HG03280 (cell line): ENCODE measurements around the gene SLC22A4.
A peak's percentile ranks its signal among the peaks of the same experiment; 100 is the strongest.

Source experiments
- ATAC-seq: cut with Tn5 transposase; IDR thresholded peaks from one replicate; pipeline ENCODE4 v1.9.1; 2021; ENCODE audit warnings: mild to moderate bottlenecking, moderate library complexity; ENCODE audit not compliant: unreplicated experiment

The SLC22A4 gene

GRCh38 chr5:132261881-132262845 is 32.0 kb upstream of the SLC22A4 start:
- ATAC-seq, result no peak

- ATAC-seq, result no peak
Measured at GRCh38 chr5:132262882-132263547, 31.2 kb upstream of the SLC22A4 start.

GRCh38 chr5:132263548-132264261 is 30.5 kb upstream of the SLC22A4 start:
- no peak for ATAC-seq

- no peak for ATAC-seq
Measured at GRCh38 chr5:132264546-132265335, 29.5 kb upstream of the SLC22A4 start.

GRCh38 chr5:132265336-132266030 is 28.7 kb upstream of the SLC22A4 start:
- ATAC-seq, result no peak

- ATAC-seq, result no peak
Measured at GRCh38 chr5:132266031-132266835, 28.0 kb upstream of the SLC22A4 start.

- ATAC-seq, result no peak
Measured at GRCh38 chr5:132266836-132267160, 27.4 kb upstream of the SLC22A4 start.

GRCh38 chr5:132267166-132267739 is 26.9 kb upstream of the SLC22A4 start:
- no peak for ATAC-seq

- no peak for ATAC-seq
Measured at GRCh38 chr5:132267931-132268768, 26.0 kb upstream of the SLC22A4 start.

GRCh38 chr5:132268769-132269551 is 25.2 kb upstream of the SLC22A4 start:
- ATAC-seq, result peak; percentile 59

- ATAC-seq, result no peak
Measured at GRCh38 chr5:132269635-132270334, 24.4 kb upstream of the SLC22A4 start.

GRCh38 chr5:132270335-132270665 is 23.9 kb upstream of the SLC22A4 start:
- no peak for ATAC-seq

GRCh38 chr5:132270706-132271105 is 23.5 kb upstream of the SLC22A4 start:
- no peak for ATAC-seq

- ATAC-seq, result no peak
Measured at GRCh38 chr5:132271251-132272246, 22.6 kb upstream of the SLC22A4 start.

GRCh38 chr5:132272311-132273210 is 21.6 kb upstream of the SLC22A4 start:
- no peak for ATAC-seq
